ENCODE data around the gene OR10A2. TPM values are rescaled to one million over a fixed set of nuclear protein-coding genes. Genes with fewer than 3 reads are reported as not detected.

The OR10A2 gene
- total and polyA plus RNA-seq, 2 donors from 2014 or later, result not detected

GRCh38 chr11:6833356-6833755, 29.5 kb upstream of the OR10A2 start:
- no peaks in the 10 kb centered on the region for H3K9me3 ChIP-seq (ENCODE audit: control insufficient read depth in 2 of 3, insufficient read depth in 1 of 3, low read length in 3 of 3)
- intact Hi-C loops (cut with DNase I), result no loop called here
- no peaks in the 10 kb centered on the region for H3K4me1 ChIP-seq (ENCODE audit: control insufficient read depth in 2 of 3, insufficient read depth in 2 of 3, low read depth in 1 of 3, low read length in 3 of 3)
- FAIRE-seq (no peak), DNase-seq (no peak)
- no peak overlapping the region for H3K9ac ChIP-seq (ENCODE audit: low read length in 3 of 3)
- H3K27me3 ChIP-seq (ENCODE audit: control insufficient read depth, insufficient read depth, low read length), result no peaks in the 10 kb centered on the region
- H3K4me3 ChIP-seq (ENCODE audit: low read length in 3 of 3), result no peak overlapping the region
- no peak overlapping the region for H3K27ac ChIP-seq (ENCODE audit: low read depth in 2 of 2, low read length in 2 of 2)
- no peak for TF ChIP-seq CTCF (IDR thresholded peaks at IDR 0.05; ENCODE audit: borderline replicate concordance, extremely low read depth, insufficient read depth)
- H3K36me3 ChIP-seq (ENCODE audit: control insufficient read depth in 2 of 3, insufficient read depth in 3 of 3, low read length in 3 of 3), result no peaks in the 10 kb centered on the region

GRCh38 chr11:6834021-6834420, 28.8 kb upstream of the OR10A2 start:
- intact Hi-C loops (cut with DNase I), result no loop called here
- no peak for TF ChIP-seq CTCF (IDR thresholded peaks at IDR 0.05; ENCODE audit: borderline replicate concordance, extremely low read depth, insufficient read depth)
- H3K36me3 ChIP-seq (ENCODE audit: control insufficient read depth in 2 of 3, insufficient read depth in 3 of 3, low read length in 3 of 3), result no peaks in the 10 kb centered on the region

GRCh38 chr11:6841694-6842093, 21.2 kb upstream of the OR10A2 start:
- TF ChIP-seq CTCF (IDR thresholded peaks at IDR 0.05; ENCODE audit: borderline replicate concordance, extremely low read depth, insufficient read depth), result no peak
- no peaks in the 10 kb centered on the region for H3K36me3 ChIP-seq (ENCODE audit: control insufficient read depth in 2 of 3, insufficient read depth in 3 of 3, low read length in 3 of 3)
- no peak overlapping the region for H3K27ac ChIP-seq (ENCODE audit: low read depth in 2 of 2, low read length in 2 of 2)
- no peaks in the 10 kb centered on the region for H3K4me1 ChIP-seq (ENCODE audit: control insufficient read depth in 2 of 3, insufficient read depth in 2 of 3, low read depth in 1 of 3, low read length in 3 of 3)
- no peak overlapping the region for H3K9ac ChIP-seq (ENCODE audit: low read length in 3 of 3)
- DNase-seq (no peak), FAIRE-seq (no peak)
- no peaks in the 10 kb centered on the region for H3K27me3 ChIP-seq (ENCODE audit: control insufficient read depth, insufficient read depth, low read length)
- H3K4me3 ChIP-seq (ENCODE audit: low read length in 3 of 3), result no peak overlapping the region
- intact Hi-C loops (cut with DNase I), result no loop called here
- no peaks in the 10 kb centered on the region for H3K9me3 ChIP-seq (ENCODE audit: control insufficient read depth in 2 of 3, insufficient read depth in 1 of 3, low read length in 3 of 3)

More at GRCh38 chr11:6834021-6834420, 28.8 kb upstream of the OR10A2 start:
- H3K27ac ChIP-seq (ENCODE audit: low read depth in 2 of 2, low read length in 2 of 2), result no peak overlapping the region
- no peaks in the 10 kb centered on the region for H3K27me3 ChIP-seq (ENCODE audit: control insufficient read depth, insufficient read depth, low read length)
- H3K9ac ChIP-seq (ENCODE audit: low read length in 3 of 3), result no peak overlapping the region
- no peak overlapping the region for H3K4me3 ChIP-seq (ENCODE audit: low read length in 3 of 3)
- H3K9me3 ChIP-seq (ENCODE audit: control insufficient read depth in 2 of 3, insufficient read depth in 1 of 3, low read length in 3 of 3), result no peaks in the 10 kb centered on the region
- no peaks in the 10 kb centered on the region for H3K4me1 ChIP-seq (ENCODE audit: control insufficient read depth in 2 of 3, insufficient read depth in 2 of 3, low read depth in 1 of 3, low read length in 3 of 3)
- DNase-seq (no peak), FAIRE-seq (no peak)

GRCh38 chr11:6843670-6844069, 19.2 kb upstream of the OR10A2 start:
- Histone ChIP-seq H3K27me3 (ENCODE audit: control insufficient read depth, insufficient read depth, low read length) (no peaks in the 10 kb centered on the region), H3K36me3 (ENCODE audit: control insufficient read depth in 2 of 3, insufficient read depth in 3 of 3, low read length in 3 of 3) (no peaks in the 10 kb centered on the region), H3K27ac (ENCODE audit: low read depth in 2 of 2, low read length in 2 of 2) (no peak overlapping the region), H3K4me3 (ENCODE audit: low read length in 3 of 3) (no peak overlapping the region), H3K4me1 (ENCODE audit: control insufficient read depth in 2 of 3, insufficient read depth in 2 of 3, low read depth in 1 of 3, low read length in 3 of 3) (no peaks in the 10 kb centered on the region), H3K9ac (ENCODE audit: low read length in 3 of 3) (no peak overlapping the region), H3K9me3 (ENCODE audit: control insufficient read depth in 2 of 3, insufficient read depth in 1 of 3, low read length in 3 of 3) (no peaks in the 10 kb centered on the region)
- DNase-seq (no peak), FAIRE-seq (no peak)
- no peak for TF ChIP-seq CTCF (IDR thresholded peaks at IDR 0.05; ENCODE audit: borderline replicate concordance, extremely low read depth, insufficient read depth)
- intact Hi-C loops (cut with DNase I), result no loop called here
